Trophoblast cell (in vitro differentiated cells and primary cell): ENCODE results near the gene FBXO42.
A peak's percentile ranks its signal among the peaks of the same experiment; 100 is the strongest.
"Not testable (repeated sequence)": the region's sequence is repeated elsewhere in the genome, so short reads cannot be mapped to it uniquely, and the experiment has no call there.

Experiments used
- DNase-seq, 2 donors: peaks; one replicate each; pipeline ENCODE4 v3.0.0-alpha.2; 2016
- H2AFZ ChIP-seq: 2 replicates; pipeline ENCODE4 v1.6.1; 2013; ENCODE audit warnings: low read length, moderate library complexity, mild to moderate bottlenecking; ENCODE audit not compliant: insufficient read depth, poor library complexity
- H2AK5ac ChIP-seq: 2 replicates; pipeline ENCODE4 v1.6.1; 2013; ENCODE audit warnings: mild to moderate bottlenecking, low read length
- H2BK120ac ChIP-seq: 2 replicates; pipeline ENCODE4 v1.6.1; 2013; ENCODE audit warnings: low read length, mild to moderate bottlenecking, moderate library complexity; ENCODE audit not compliant: insufficient read depth, poor library complexity
- H2BK12ac ChIP-seq: 2 replicates; pipeline ENCODE4 v1.6.1; 2013; ENCODE audit warnings: mild to moderate bottlenecking, low read length, moderate library complexity
- H2BK5ac ChIP-seq: 2 replicates; pipeline ENCODE4 v1.6.1; 2013; ENCODE audit warnings: low read length, low read depth, moderate library complexity, mild to moderate bottlenecking; ENCODE audit not compliant: poor library complexity
- H3K14ac ChIP-seq: 2 replicates; pipeline ENCODE4 v1.6.1; 2013; ENCODE audit warnings: mild to moderate bottlenecking, low read length
- H3K18ac ChIP-seq: 2 replicates; pipeline ENCODE4 v1.6.1; 2013; ENCODE audit warnings: mild to moderate bottlenecking, low read length
- H3K23ac ChIP-seq: 2 replicates; pipeline ENCODE4 v1.6.1; 2013; ENCODE audit warnings: low read length
- H3K27ac ChIP-seq: 2 replicates; pipeline ENCODE4 v1.5.1; 2013; ENCODE audit warnings: low read depth, mild to moderate bottlenecking, inconsistent platforms, low read length, moderate library complexity
- H3K27me3 ChIP-seq: 2 replicates; pipeline ENCODE4 v1.6.1; 2013; ENCODE audit warnings: inconsistent platforms, mild to moderate bottlenecking, low read length, moderate library complexity; ENCODE audit not compliant: insufficient read depth
- H3K36me3 ChIP-seq, 2 experiments: 1 replicate in 1 of 2; 2 replicates in 1 of 2; pipeline ENCODE4 v1.6.1; 2013; ENCODE audit warnings: low read length in 2 of 2, mild to moderate bottlenecking in 2 of 2, moderate library complexity in 1 of 2; ENCODE audit not compliant: insufficient read depth in 2 of 2, control insufficient read depth in 1 of 2
- H3K4ac ChIP-seq: 2 replicates; pipeline ENCODE4 v1.6.1; 2013; ENCODE audit warnings: low read depth, mild to moderate bottlenecking, low read length, moderate library complexity
- H3K4me1 ChIP-seq, 2 experiments: 1 replicate in 1 of 2; 2 replicates in 1 of 2; pipeline ENCODE4 v1.6.1; 2013; ENCODE audit warnings: low read length in 2 of 2, mild to moderate bottlenecking in 2 of 2, moderate library complexity in 1 of 2; ENCODE audit not compliant: insufficient read depth in 2 of 2, control insufficient read depth in 1 of 2
- H3K4me2 ChIP-seq: 2 replicates; pipeline ENCODE4 v1.6.1; 2013; ENCODE audit warnings: inconsistent platforms, mild to moderate bottlenecking, low read length, moderate library complexity
- H3K4me3 ChIP-seq: 2 replicates; pipeline ENCODE4 v1.5.1; 2013; ENCODE audit warnings: mild to moderate bottlenecking, low read depth, low read length, inconsistent platforms
- H3K79me1 ChIP-seq: one replicate; pipeline ENCODE4 v1.6.1; 2013; ENCODE audit warnings: low read length
- H3K79me2 ChIP-seq: 2 replicates; pipeline ENCODE4 v1.6.1; 2013; ENCODE audit warnings: low read length, mild to moderate bottlenecking; ENCODE audit not compliant: control insufficient read depth, insufficient read depth, poor library complexity
- H3K9ac ChIP-seq: 2 replicates; pipeline ENCODE4 v1.6.1; 2013; ENCODE audit warnings: mild to moderate bottlenecking, low read length
- H3K9me3 ChIP-seq: 2 replicates; pipeline ENCODE4 v1.6.1; 2013; ENCODE audit warnings: low read depth, mild to moderate bottlenecking, control low read depth, inconsistent platforms, low read length; ENCODE audit not compliant: insufficient read depth
- H4K12ac ChIP-seq: 2 replicates; pipeline ENCODE4 v1.6.1; 2013; ENCODE audit warnings: low read depth, mild to moderate bottlenecking, low read length, moderate library complexity
- H4K8ac ChIP-seq: 2 replicates; pipeline ENCODE4 v1.6.1; 2013; ENCODE audit warnings: low read depth, mild to moderate bottlenecking, low read length, moderate library complexity
- H4K91ac ChIP-seq: one replicate; pipeline ENCODE4 v1.6.1; 2013; ENCODE audit warnings: low read depth, mild to moderate bottlenecking, low read length, moderate library complexity
- WGBS: extraction: QIAGEN DNeasy Blood & Tissue Kit; methylation state at CpG from one replicate; pipeline ENCODE4 v1.1.7; 2013; ENCODE audit warnings: missing lambda C conversion rate; ENCODE audit not compliant: insufficient read length, insufficient coverage; ENCODE audit errors: extremely low coverage; 5-methylcytosine and 5-hydroxymethylcytosine counted together

The FBXO42 gene

GRCh38 chr1:16246239-16246638 lies 106.0 kb downstream of the FBXO42 start:
- H3K27me3 ChIP-seq, H4K91ac ChIP-seq, H4K8ac ChIP-seq, H4K12ac ChIP-seq, H3K4me2 ChIP-seq, H3K9ac ChIP-seq, DNase-seq, H3K79me2 ChIP-seq, H3K27ac ChIP-seq, H3K79me1 ChIP-seq, H3K4ac ChIP-seq, H3K9me3 ChIP-seq, H2BK120ac ChIP-seq, H3K14ac ChIP-seq, H2BK5ac ChIP-seq, H2AK5ac ChIP-seq, H2BK12ac ChIP-seq, H3K4me3 ChIP-seq, H3K4me1 ChIP-seq, H3K23ac ChIP-seq, H3K18ac ChIP-seq, H2AFZ ChIP-seq: not testable (repeated sequence)
- peaks cover 11 to 15% of the 10 kb centered on the region in 2 experiments for H3K36me3 ChIP-seq
- no CpG with 5 or more reads among the region's 1 CpG for WGBS

GRCh38 chr1:16245476-16246196 lies 106.6 kb downstream of the FBXO42 start:
- H2BK120ac ChIP-seq: no peak overlapping the region
- H2BK12ac ChIP-seq: no peak overlapping the region
- no peaks in the 10 kb centered on the region for H3K79me2 ChIP-seq
- H3K27me3 ChIP-seq: no peaks in the 10 kb centered on the region
- DNase-seq: no peak
- H3K4me2 ChIP-seq: no peak overlapping the region
- no peak overlapping the region for H4K91ac ChIP-seq
- no peaks in the 10 kb centered on the region for H3K9me3 ChIP-seq
- H3K4me3 ChIP-seq: no peak overlapping the region
- H3K36me3 ChIP-seq: peaks cover 5 to 9% of the 10 kb centered on the region in 2 experiments
- H4K12ac ChIP-seq: no peak overlapping the region
- no peak overlapping the region for H3K27ac ChIP-seq
- peaks cover 2 to 4% of the 10 kb centered on the region in 2 experiments for H3K4me1 ChIP-seq
- H3K14ac ChIP-seq: no peak overlapping the region
- no CpG with 5 or more reads among the region's 9 CpGs for WGBS
- H3K4ac ChIP-seq: no peak overlapping the region
- H4K8ac ChIP-seq: no peak overlapping the region
- H2AK5ac ChIP-seq: no peak overlapping the region
- no peak overlapping the region for H3K9ac ChIP-seq
- H3K79me1 ChIP-seq: no peaks in the 10 kb centered on the region
- H2BK5ac ChIP-seq: no peak overlapping the region
- no peak overlapping the region for H3K18ac ChIP-seq
- H3K23ac ChIP-seq: no peak overlapping the region
- H2AFZ ChIP-seq: no peak overlapping the region

DNA sequence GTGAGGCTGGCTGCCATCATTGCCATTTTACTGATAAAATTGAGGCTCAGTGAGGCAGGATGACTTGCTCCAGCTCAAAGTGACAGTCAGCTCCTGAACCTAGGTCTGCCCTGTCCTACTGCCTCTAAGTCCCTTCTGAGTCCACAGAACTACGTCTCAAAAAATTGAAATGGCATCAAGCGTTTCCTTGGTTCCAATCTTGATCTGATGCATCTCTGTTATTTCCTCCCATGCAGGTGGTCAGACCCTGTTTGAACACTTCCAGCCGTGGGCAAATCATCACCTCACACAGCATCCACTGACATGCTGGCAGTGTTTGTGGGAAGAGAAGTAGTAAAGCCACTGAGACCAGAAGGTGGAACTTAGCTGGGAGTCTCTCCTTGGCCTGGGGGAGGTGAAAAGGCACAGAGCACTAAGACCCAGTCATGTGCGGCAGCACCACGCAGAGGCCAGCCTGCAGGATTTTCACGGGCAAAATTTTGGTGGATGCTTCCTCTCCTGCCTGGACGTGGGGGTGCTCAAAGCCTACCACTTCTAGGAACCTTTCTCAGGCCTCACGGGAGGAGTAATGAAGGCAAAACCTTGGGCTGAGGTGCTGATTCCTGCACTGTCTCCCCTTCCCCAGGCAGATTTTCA lies 107.5 kb downstream of the FBXO42 start:
- no peak overlapping the region for H2AFZ ChIP-seq
- no peaks in the 10 kb centered on the region for H3K27me3 ChIP-seq
- H3K4me2 ChIP-seq: no peak overlapping the region
- no peaks in the 10 kb centered on the region for H3K79me2 ChIP-seq
- H3K4me1 ChIP-seq: peaks cover 2 to 4% of the 10 kb centered on the region in 2 experiments
- H2AK5ac ChIP-seq: no peak overlapping the region
- H3K9me3 ChIP-seq: no peaks in the 10 kb centered on the region
- H3K23ac ChIP-seq: no peak overlapping the region
- H3K27ac ChIP-seq: no peak overlapping the region
- no peak overlapping the region for H3K18ac ChIP-seq
- no peak overlapping the region for H2BK5ac ChIP-seq
- no peaks in the 10 kb centered on the region for H3K79me1 ChIP-seq
- no CpG with 5 or more reads among the region's 8 CpGs for WGBS
- DNase-seq: no peak
- H4K91ac ChIP-seq: no peak overlapping the region
- H2BK12ac ChIP-seq: no peak overlapping the region
- H3K4me3 ChIP-seq: no peak overlapping the region
- no peak overlapping the region for H3K14ac ChIP-seq
- H3K36me3 ChIP-seq: peaks cover 5 to 8% of the 10 kb centered on the region in 2 experiments
- H2BK120ac ChIP-seq: no peak overlapping the region
- no peak overlapping the region for H3K4ac ChIP-seq
- no peak overlapping the region for H3K9ac ChIP-seq
- peak overlapping the region; percentile 27 for H4K12ac ChIP-seq
- no peak overlapping the region for H4K8ac ChIP-seq

GRCh38 chr1:16243936-16244649 lies 108.2 kb downstream of the FBXO42 start:
- Histone ChIP-seq H3K27ac (no peak overlapping the region), H3K79me2 (no peaks in the 10 kb centered on the region), H3K4me3 (no peak overlapping the region), H2BK5ac (no peak overlapping the region), H2AFZ (no peak overlapping the region), H2BK12ac (peak overlapping the region; percentile 7), H3K4me1 (peaks cover 2 to 4% of the 10 kb centered on the region in 2 experiments), H3K14ac (peak overlapping the region; percentile 25), H3K23ac (no peak overlapping the region), H4K12ac (no peak overlapping the region), H3K9ac (no peak overlapping the region), H3K18ac (no peak overlapping the region), H3K9me3 (no peaks in the 10 kb centered on the region), H3K79me1 (no peaks in the 10 kb centered on the region), H2BK120ac (no peak overlapping the region), H2AK5ac (peak overlapping the region; percentile 80), H3K4me2 (no peak overlapping the region), H4K8ac (no peak overlapping the region), H4K91ac (no peak overlapping the region), H3K27me3 (no peaks in the 10 kb centered on the region), H3K4ac (no peak overlapping the region), H3K36me3 (peaks cover 5 to 8% of the 10 kb centered on the region in 2 experiments)
- WGBS: no CpG with 5 or more reads among the region's 8 CpGs
- peak; percentile 71 to 88 for DNase-seq
